NCI-H226 (cell line): ENCODE measurements around the gene PDE8B.

Experiments used
- DNase-seq: peaks from one replicate; pipeline ENCODE4 v3.0.0-alpha.2; 2015

The PDE8B gene

GRCh38 chr5:77292026-77292757, 81.7 kb downstream of the PDE8B start:
- DNase-seq = peak; percentile 16

GRCh38 chr5:77294185-77294584, 83.7 kb downstream of the PDE8B start:
- no peak for DNase-seq

- no peak for DNase-seq
Measured at GRCh38 chr5:77295863-77296378, 85.4 kb downstream of the PDE8B start.

GRCh38 chr5:77298146-77298545, 87.7 kb downstream of the PDE8B start:
- no peak for DNase-seq

- DNase-seq = no peak
Measured at GRCh38 chr5:77300451-77300850, 90.0 kb downstream of the PDE8B start.

DNA sequence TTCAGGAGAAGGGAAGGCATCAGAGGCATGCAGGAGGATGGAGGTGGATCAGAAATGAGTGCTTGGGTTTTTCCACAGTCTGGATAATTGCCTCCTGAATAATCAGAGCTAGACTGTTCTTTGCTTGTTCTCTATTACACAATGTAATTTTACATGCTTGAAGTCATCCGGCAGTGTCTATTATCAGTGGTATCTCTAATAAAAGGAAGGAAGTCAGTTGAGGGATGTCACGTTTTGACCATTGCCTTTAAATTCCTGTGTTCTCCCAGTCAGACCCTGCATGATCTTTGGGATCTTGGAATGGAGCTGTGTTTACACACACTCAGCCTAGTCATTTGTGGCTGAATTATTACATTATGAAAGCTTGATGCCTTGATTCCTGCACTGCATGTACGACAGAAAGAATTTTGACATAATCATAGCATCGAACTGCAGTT, 91.0 kb downstream of the PDE8B start:
- peak; percentile 67 for DNase-seq

- no peak for DNase-seq
Measured at GRCh38 chr5:77302247-77302646, 91.8 kb downstream of the PDE8B start.

GRCh38 chr5:77302653-77303052, 92.2 kb downstream of the PDE8B start:
- no peak for DNase-seq

DNA sequence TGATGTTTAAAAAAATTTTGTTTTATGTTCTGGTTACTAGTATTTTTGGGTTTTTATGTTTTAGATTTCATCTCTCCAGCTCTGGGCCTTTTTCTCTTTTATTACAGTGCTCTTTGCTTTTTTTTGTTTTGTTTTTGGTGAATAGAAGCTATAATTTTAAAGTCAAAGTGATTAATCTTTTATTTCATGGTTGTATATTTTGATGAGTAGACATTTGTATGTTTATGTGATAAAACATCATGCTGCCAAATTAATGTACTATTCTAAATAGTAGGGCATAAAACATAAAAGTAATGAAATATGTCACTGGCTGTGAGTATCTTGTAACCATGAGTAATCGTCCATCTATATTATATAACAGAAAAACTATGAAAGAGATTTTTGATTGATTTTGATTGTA, 93.9 kb downstream of the PDE8B start:
- DNase-seq = no peak

DNA sequence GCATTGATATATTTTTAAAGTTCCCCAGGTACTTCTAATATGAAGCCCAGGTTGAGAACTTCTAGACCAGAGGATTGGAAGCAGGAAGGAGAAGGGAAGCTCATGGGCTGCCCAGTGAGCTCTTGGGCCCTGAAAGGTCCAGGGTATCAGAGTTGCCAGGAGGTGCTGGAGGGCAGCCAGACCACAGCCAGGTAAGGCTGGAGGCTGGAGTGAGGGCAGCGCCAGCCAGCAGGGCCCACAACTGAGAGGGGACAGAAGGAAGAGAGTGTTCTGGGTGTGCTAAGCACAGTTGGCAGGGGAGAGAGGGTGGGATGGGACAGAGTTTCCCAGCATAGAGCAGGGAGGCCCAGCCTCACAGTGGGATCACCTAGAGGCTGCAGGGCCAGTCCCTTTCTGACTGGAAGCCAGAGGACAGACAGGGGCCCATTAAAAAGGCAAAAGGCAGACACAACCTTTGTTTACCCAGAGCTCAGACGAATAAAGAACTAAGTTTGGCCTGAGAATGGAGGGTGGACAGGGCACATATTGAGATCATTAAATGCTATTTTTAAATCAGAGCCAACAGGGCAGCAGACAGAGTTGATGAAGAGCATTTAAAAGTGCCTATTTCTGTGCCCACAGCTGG, 94.9 kb downstream of the PDE8B start:
- no peak for DNase-seq

- peak; percentile 3 for DNase-seq
Measured at GRCh38 chr5:77305956-77306355, 95.5 kb downstream of the PDE8B start.

GRCh38 chr5:77306531-77306930, 96.1 kb downstream of the PDE8B start:
- no peak for DNase-seq

DNA sequence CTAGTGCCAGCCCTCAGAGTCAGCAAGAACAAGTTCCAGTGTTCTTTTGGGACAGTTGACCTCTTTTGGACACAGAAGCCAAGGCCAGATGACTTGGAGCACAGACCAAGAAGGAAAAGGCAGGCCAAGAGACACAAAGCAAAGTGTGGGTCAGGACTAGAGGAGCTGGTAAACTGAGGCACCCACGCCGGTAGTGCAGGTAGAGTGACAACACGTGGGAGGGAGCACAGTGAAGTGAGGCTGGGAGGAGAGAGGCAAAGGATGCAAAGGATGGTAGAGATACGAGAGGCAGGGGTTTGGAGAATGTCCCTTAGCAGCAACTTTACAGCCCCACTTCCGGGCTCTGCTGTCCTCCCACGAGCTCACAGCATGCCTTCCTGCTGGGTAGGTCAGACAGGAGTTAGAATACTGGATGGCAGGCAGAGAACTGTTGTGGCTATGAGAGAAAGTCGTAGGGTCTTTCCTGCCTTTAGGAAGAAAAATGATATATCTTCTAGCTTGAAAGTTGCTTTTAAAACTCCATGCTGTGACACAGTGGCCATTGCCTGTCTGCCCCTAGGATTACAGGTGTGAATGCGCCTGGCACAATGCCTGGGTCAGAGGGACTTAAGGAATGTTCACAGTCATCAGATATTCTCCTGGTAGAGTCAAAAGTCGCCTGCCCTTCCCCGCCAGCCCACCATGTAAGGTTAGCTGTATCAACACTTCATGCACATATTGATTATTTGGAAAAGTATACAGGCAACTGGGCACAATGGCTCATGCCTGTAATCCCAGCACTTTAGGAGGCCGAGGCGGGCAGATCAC, 97.9 kb downstream of the PDE8B start:
- DNase-seq = no peak

GRCh38 chr5:77309140-77309539, 98.7 kb downstream of the PDE8B start:
- no peak for DNase-seq

DNA sequence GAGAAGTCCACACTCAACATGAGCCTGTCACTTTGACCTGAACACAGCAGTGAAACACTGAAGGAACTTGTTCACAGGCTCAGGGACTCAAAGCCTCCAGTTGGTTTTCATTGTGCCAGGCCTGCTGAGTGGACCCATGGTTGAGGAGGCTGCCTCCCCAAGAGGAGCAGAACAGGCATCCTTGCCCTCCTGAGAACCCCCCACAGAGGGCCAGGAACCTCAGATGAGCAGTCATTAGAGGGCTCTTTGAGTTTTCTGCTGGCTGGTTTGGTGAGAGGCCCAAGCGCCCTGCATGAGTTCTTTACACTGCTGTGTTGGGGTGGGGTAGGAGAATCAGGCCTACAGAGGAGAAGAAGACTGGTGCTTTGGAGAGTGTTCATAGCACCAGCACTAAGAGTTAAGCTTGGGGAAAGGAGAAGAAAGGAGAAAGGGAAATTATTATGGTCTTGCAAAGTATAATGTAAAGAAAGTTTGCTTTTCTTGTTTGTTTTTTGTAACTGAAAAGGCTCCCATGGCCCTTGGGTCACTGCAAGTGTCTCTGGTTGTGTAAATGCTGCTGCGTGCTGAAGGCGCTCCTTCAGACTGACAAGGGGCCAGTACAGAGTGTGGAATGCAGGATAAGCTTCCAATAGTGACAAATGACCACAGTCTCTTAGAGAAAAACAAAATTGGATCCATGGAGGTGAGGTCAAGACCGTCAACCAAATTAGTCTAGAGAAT, 100.2 kb downstream of the PDE8B start:
- DNase-seq = no peak

- DNase-seq = no peak
Measured at GRCh38 chr5:77311214-77311571, 100.7 kb downstream of the PDE8B start.

- peak; percentile 55 for DNase-seq
Measured at GRCh38 chr5:77312413-77312812, 101.9 kb downstream of the PDE8B start.

DNA sequence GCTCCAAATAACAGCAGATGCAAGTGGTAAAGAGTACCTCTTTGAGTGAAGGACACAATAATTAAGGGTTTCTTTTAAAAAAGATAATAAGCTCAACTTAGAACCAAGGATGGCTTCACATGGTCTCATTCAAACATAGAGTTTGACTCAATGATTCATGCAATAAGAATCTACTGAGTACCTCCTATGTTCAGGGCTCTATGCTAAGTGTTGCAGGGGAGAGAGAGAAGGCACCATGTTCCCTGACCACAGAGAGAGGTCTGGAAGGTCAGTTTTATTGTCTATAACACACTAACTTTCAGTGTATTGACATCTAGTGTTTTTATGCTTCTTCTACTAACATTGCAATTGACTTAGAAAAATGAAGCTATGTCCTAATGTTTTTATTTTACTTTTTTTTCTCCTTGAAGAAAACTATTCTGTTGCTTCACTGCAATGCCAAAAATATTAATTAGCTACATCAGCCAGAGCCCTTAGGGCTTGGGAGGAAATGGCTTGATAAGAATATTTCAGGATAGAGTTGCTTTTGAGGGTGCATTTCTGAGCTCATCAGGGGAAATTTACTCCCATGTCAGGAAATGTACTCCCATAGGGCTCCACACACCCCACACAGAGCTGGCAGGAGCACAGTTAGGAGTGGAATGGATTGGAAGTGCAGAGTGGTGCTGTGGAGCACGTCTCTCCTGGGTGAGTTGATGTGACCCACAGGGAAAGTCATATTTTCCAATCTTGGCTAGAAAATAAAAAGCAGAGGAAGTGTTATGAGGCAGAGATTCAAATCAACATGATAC, 106.6 kb downstream of the PDE8B start:
- peak; percentile 89 for DNase-seq

DNA sequence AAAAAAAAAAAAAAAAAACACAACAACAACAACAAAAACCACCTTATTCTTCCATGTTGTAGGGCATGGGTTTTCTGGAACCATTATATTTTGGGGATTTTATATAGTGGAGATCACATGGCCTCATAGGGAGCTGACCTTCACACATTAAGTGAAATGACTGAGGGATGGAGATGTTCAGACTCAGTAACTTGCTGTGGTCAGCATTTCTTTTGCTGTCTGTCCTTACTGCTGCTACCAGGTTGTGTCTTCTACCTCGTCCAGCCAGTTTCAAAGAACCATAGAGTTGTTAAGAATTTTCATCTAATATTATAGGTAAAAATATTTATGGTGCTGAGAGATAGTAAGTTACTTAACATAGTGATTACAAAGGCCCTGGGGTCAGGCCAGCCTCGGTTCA, 107.6 kb downstream of the PDE8B start:
- DNase-seq = no peak

DNA sequence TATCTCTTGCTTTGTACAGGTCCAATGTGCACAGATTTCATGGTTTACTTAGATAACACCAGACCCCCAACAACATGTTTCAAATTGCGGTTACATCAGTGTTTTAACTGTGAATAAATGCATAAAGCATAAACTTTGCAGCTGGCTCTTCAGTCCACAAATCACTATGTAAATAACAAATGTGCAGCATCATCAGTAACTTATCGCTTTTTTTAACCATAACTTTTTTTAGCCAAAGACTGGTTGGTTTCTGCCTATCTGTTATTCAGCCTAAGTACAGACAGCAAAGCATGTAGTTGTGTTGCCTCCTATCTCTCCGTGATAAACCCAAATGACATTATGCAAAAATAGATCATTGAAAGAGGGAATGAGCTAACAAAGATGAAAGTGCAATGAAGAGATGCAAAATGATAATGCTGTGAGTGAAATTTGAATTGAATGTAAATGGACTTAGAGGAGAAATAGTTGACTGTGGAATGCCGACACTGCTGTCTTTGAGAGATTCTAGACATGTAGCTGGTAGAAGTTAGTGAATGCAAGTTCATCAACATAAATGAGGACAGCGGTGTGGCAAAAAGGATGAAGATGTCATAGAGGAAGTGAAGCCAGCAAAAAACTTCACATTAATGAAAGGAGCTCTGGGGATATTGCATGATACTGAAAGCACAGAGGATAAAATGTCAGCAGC, 108.8 kb downstream of the PDE8B start:
- DNase-seq = no peak

DNA sequence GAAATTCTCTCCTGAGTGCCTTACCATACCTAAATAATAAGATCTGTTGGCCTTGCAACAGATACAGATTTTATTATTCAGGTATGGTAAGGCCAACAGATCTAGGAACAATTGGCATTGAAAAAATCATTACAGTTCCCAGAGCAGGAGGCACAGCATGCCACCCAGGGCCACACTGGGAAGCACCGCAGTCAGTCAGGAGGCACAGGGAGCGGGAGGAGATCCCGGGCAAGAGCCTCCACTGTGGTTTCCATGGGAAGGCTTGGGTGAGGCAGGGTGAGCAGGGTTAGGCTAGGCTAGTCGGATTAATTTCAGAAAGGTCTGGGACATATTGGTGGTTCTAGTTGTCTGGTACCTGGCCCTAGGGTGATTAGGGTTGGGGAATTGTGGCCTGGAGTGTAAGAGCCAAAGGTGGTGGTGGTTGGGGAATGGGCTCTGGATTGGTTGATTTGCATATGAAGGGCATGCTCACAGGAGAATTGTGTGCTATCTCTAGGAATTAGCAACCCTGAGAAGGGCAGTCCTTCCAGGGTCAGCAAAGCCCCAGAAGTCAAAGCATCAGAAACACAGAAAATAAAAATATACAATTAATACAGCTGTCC, 111.4 kb downstream of the PDE8B start:
- no peak for DNase-seq
